HAP-1 (cell line): ENCODE results near the gene RPL18.

Experiments used
- DNase-seq, 2 experiments: peaks; one replicate each; pipeline ENCODE4 v3.0.0-alpha.2; 2016 to 2020; ENCODE audit warnings: low spot score in 2 of 2
- H3K27me3 ChIP-seq: fragments of 250-450 bp; sonication (Bioruptor Pico); 2 replicates; pipeline ENCODE4 v1.5.1; 2020; ENCODE audit warnings: low read depth, mild to moderate bottlenecking, moderate library complexity
- H3K36me3 ChIP-seq: fragments of 250-450 bp; sonication (Bioruptor Pico); replicated peaks from 2 replicates; pipeline ENCODE4 v1.5.1; 2020; ENCODE audit warnings: mild to moderate bottlenecking
- H3K4me1 ChIP-seq: fragments of 250-450 bp; sonication (Bioruptor Pico); 2 replicates; pipeline ENCODE4 v1.5.1; 2020; ENCODE audit warnings: mild to moderate bottlenecking
- H3K4me3 ChIP-seq: fragments of 250-450 bp; sonication (Bioruptor Pico); 2 replicates; pipeline ENCODE4 v1.5.1; 2020; ENCODE audit warnings: mild to moderate bottlenecking, moderate library complexity
- H3K9me3 ChIP-seq: fragments of 250-450 bp; sonication (Bioruptor Pico); 2 replicates; pipeline ENCODE4 v1.5.1; 2020; ENCODE audit warnings: mild to moderate bottlenecking, moderate library complexity
- in situ Hi-C: fragments of 300-500 bp; cut with MboI; formaldehyde crosslinking; loops from 3 replicates; pipeline ENCODE4 v1.14.3; 2020; ENCODE audit warnings: low sequenced_read_pairs, inconsistent platforms, mixed read lengths

RPL18 gene

DNA sequence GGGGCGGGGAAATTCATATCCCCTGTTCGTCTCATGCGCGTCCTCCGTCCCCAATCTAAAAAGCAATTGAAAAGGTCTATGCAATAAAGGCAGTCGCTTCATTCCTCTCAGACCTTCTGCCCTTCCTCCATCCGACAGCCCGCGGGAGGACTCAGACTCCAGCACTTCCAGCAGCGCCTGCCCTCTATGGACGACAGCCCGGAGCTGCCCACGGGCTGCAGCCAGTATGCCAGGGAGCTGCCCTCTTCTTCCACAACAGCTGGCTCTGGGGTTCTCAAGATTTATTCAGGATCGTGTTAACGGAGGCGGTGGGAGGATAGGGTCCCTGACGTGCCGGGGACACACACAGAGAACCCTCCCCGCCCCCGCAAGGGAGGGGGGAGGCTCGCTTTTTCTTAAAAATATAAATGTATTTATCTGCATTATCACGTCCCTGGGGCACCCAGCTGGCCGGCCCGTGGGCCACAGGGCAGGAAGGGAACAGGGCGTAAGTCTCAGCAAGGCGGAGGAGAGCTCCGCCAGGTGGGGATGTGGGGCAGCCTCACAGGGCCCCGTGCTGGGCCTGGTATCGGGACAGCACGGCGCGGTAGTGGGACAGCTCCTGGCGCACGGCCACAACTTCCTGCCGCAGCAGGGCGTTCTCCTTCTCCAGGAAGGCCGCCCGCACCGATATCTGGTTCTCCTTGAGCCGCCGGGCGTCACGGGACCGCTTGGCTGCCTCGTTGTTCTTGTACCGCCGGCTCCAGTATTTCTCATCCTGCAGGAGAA, 11.5 kb upstream of the RPL18 start:
- peak in 1 of 2 experiments; percentile 21 for DNase-seq
- Histone ChIP-seq H3K36me3 (peaks cover 45% of the 10 kb centered on the region), H3K4me3 (no peak overlapping the region), H3K27me3 (no peaks in the 10 kb centered on the region), H3K9me3 (no peaks in the 10 kb centered on the region), H3K4me1 (peaks cover 24% of the 10 kb centered on the region)
- in situ Hi-C loops = no loop called here

DNA sequence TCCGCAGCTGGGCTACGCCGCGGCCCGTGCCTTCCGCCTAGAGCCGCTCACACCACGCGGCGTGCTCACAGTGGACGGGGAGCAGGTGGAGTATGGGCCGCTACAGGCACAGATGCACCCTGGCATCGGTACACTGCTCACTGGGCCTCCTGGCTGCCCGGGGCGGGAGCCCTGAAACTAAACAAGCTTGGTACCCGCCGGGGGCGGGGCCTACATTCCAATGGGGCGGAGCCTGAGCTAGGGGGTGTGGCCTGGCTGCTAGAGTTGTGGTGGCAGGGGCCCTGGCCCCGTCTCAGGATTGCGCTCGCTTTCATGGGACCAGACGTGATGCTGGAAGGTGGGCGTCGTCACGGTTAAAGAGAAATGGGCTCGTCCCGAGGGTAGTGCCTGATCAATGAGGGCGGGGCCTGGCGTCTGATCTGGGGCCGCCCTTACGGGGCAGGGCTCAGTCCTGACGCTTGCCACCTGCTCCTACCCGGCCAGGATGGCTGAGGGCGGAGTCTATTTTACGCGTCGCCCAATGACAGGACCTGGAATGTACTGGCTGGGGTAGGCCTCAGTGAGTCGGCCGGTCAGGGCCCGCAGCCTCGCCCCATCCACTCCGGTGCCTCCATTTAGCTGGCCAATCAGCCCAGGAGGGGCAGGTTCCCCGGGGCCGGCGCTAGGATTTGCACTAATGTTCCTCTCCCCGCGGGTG, 10.8 kb upstream of the RPL18 start:
- peak in 1 of 2 experiments; percentile 72 for DNase-seq
- H3K9me3 ChIP-seq = no peaks in the 10 kb centered on the region
- no peaks in the 10 kb centered on the region for H3K27me3 ChIP-seq
- in situ Hi-C loops = no loop called here
- H3K4me3 ChIP-seq = no peak overlapping the region
- H3K36me3 ChIP-seq = peaks cover 45% of the 10 kb centered on the region
- H3K4me1 ChIP-seq = peaks cover 22% of the 10 kb centered on the region

DNA sequence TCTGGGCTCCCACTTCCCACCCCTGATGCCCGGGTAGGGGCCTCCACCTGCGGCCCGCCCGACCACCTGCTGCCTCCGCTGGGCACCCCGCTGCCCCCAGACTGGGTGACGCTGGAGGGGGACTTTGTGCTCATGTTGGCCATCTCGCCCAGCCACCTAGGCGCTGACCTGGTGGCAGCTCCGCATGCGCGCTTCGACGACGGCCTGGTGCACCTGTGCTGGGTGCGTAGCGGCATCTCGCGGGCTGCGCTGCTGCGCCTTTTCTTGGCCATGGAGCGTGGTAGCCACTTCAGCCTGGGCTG, 10.3 kb upstream of the RPL18 start:
- no peaks in the 10 kb centered on the region for H3K9me3 ChIP-seq
- peaks cover 45% of the 10 kb centered on the region for H3K36me3 ChIP-seq
- H3K27me3 ChIP-seq = no peaks in the 10 kb centered on the region
- in situ Hi-C loops = no loop called here
- peaks cover 21% of the 10 kb centered on the region for H3K4me1 ChIP-seq
- no peak for DNase-seq
- no peak overlapping the region for H3K4me3 ChIP-seq

GRCh38 chr19:48628486-48629296, 9.7 kb upstream of the RPL18 start:
- no peaks in the 10 kb centered on the region for H3K27me3 ChIP-seq
- H3K36me3 ChIP-seq = peaks cover 44% of the 10 kb centered on the region
- peaks cover 17% of the 10 kb centered on the region for H3K4me1 ChIP-seq
- H3K9me3 ChIP-seq = no peaks in the 10 kb centered on the region
- peak in 1 of 2 experiments; percentile 29 for DNase-seq
- in situ Hi-C loops = no loop called here
- no peak overlapping the region for H3K4me3 ChIP-seq

GRCh38 chr19:48627865-48628314, 8.9 kb upstream of the RPL18 start:
- no peak for DNase-seq
- no peaks in the 10 kb centered on the region for H3K9me3 ChIP-seq
- H3K36me3 ChIP-seq = peaks cover 36% of the 10 kb centered on the region
- peaks cover 15% of the 10 kb centered on the region for H3K4me1 ChIP-seq
- H3K4me3 ChIP-seq = no peak overlapping the region
- in situ Hi-C loops = no loop called here
- H3K27me3 ChIP-seq = no peaks in the 10 kb centered on the region

GRCh38 chr19:48627201-48627864, 8.4 kb upstream of the RPL18 start:
- DNase-seq = no peak
- in situ Hi-C loops = no loop called here
- H3K4me1 ChIP-seq = peaks cover 15% of the 10 kb centered on the region
- H3K27me3 ChIP-seq = no peaks in the 10 kb centered on the region
- H3K9me3 ChIP-seq = no peaks in the 10 kb centered on the region
- peaks cover 30% of the 10 kb centered on the region for H3K36me3 ChIP-seq
- no peak overlapping the region for H3K4me3 ChIP-seq

DNA sequence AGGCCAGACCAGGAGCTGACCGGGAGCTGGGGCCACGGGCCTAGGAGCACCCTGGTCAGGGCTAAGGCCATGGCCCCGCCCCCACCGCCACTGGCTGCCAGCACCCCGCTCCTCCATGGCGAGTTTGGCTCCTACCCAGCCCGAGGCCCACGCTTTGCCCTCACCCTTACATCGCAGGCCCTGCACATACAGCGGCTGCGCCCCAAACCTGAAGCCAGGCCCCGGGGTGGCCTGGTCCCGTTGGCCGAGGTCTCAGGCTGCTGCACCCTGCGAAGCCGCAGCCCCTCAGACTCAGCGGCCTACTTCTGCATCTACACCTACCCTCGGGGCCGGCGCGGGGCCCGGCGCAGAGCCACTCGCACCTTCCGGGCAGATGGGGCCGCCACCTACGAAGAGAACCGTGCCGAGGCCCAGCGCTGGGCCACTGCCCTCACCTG, 6.9 kb upstream of the RPL18 start:
- peaks cover 15% of the 10 kb centered on the region for H3K4me1 ChIP-seq
- peaks cover 20% of the 10 kb centered on the region for H3K36me3 ChIP-seq
- no peak overlapping the region for H3K4me3 ChIP-seq
- DNase-seq = no peak
- H3K27me3 ChIP-seq = no peaks in the 10 kb centered on the region
- in situ Hi-C loops = no loop called here
- no peaks in the 10 kb centered on the region for H3K9me3 ChIP-seq

- H3K4me1 ChIP-seq = peaks cover 17% of the 10 kb centered on the region
- H3K36me3 ChIP-seq = peaks cover 12% of the 10 kb centered on the region
- H3K27me3 ChIP-seq = no peaks in the 10 kb centered on the region
- H3K9me3 ChIP-seq = no peaks in the 10 kb centered on the region
- in situ Hi-C loops = no loop called here
- DNase-seq = peak in 1 of 2 experiments; percentile 55
- H3K4me3 ChIP-seq = peak overlapping the region; percentile 49
Observed at GRCh38 chr19:48624791-48625723, 6.1 kb upstream of the RPL18 start.

GRCh38 chr19:48624067-48624594, 5.2 kb upstream of the RPL18 start:
- H3K4me1 ChIP-seq = peaks cover 23% of the 10 kb centered on the region
- H3K36me3 ChIP-seq = peaks cover 4% of the 10 kb centered on the region
- H3K27me3 ChIP-seq = no peaks in the 10 kb centered on the region
- peak; percentile 95 to 100 for DNase-seq
- in situ Hi-C loops = no loop called here
- peak overlapping the region; percentile 49 for H3K4me3 ChIP-seq
- no peaks in the 10 kb centered on the region for H3K9me3 ChIP-seq

GRCh38 chr19:48623556-48624066, 4.6 kb upstream of the RPL18 start:
- Histone ChIP-seq H3K36me3 (peaks cover 6% of the 10 kb centered on the region), H3K27me3 (no peaks in the 10 kb centered on the region), H3K9me3 (no peaks in the 10 kb centered on the region), H3K4me1 (peaks cover 23% of the 10 kb centered on the region), H3K4me3 (peak overlapping the region; percentile 49)
- DNase-seq = no peak
- in situ Hi-C loops = no loop called here

DNA sequence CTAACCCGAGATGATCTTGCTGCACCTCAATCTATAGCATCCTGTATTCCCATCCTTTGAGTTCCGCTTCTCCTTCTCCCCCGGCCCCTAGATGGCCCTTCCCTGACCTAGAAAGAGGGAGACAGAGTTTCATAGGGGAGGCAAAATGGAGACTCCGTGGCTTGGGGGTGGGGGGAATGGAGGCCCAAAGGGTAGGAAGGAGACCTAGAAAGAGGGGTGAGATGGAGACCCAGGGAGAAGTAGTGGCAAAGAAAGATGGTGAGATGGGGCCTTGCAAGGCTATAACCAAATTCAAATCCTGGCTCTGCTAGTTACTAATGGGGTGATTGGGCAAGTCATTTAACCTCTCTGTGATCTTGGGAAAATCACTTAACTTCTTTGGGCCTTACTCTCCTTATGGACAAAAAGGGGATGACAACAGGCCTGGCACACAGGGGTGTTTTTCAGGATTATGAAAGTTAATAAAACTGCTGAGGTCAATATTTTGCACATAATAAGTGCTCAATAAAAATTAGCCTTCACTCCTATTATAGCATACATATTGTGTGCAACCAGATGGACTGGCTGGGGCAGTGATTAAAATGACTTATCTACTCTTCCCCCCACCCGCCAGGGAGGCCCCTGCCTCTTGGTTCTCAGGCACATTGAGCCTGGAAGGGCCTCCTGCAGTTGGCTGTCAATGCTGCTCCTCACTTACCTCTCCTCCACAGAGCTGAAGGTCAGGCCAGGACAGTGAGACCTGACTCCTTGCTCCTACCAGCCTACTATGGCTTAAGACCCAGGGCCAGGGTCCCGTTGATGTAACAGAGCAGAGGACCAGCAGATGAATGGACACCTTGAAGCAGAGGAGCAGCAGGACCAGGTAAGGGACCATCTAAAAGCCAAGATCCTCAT, 961 bp upstream of the RPL18 start:
- Histone ChIP-seq H3K9me3 (no peaks in the 10 kb centered on the region), H3K36me3 (peaks cover 39% of the 10 kb centered on the region), H3K27me3 (no peaks in the 10 kb centered on the region), H3K4me1 (peaks cover 30% of the 10 kb centered on the region), H3K4me3 (peak overlapping the region; percentile 96)
- in situ Hi-C loops = no loop called here
- DNase-seq = no peak
